GM12878 (cell line): ENCODE data around the gene AMBP. TPM values are rescaled to one million over a fixed set of nuclear protein-coding genes. Genes with fewer than 3 reads are reported as not detected.

ENCODE experiments used
- ATAC-seq: fragments of 200-7000 bp; cut with Tn5 transposase; 3 replicates; pipeline ENCODE4 v1.9.1; 2020; ENCODE audit warnings: mild to moderate bottlenecking, moderate library complexity
- BruUV-seq: library from RNA; stranded (reverse); fragments of 400-500 nt; replicated peaks from 2 replicates; lab custom pipeline; 2021; lab: Mats Ljungman, UMichigan
- CTCF ChIA-PET: fragments of 300-600 bp; sonication (Branson Sonifier 250); formaldehyde crosslinking; extraction: SDS; loops from one replicate; lab custom pipeline; 2021; ENCODE audit warnings: inconsistent platforms; lab: Yijun Ruan, JAX
- POLR2A ChIA-PET: fragments of 350-600 bp; formaldehyde crosslinking; extraction: SDS; loops from one replicate; lab custom pipeline; 2021; ENCODE audit warnings: inconsistent platforms; lab: Charles Lee
- RAD21 ChIA-PET: fragments of 300-600 bp; sonication (Branson Sonifier 250); formaldehyde crosslinking; loops from one replicate; lab custom pipeline; 2023; ENCODE audit warnings: antibody characterized with exemption; ENCODE audit not compliant: unreplicated experiment; lab: Charles Lee
- SMC1A ChIA-PET: fragments of 300-600 bp; sonication (Branson Sonifier 250); formaldehyde crosslinking; loops from one replicate; lab custom pipeline; 2023; ENCODE audit not compliant: unreplicated experiment, uncharacterized antibody; lab: Charles Lee
- DNase-seq: peaks from one replicate; pipeline ENCODE4 v3.0.0-alpha.2; 2011; ENCODE audit warnings: low read depth, low spot score
- FAIRE-seq: peaks from 3 replicates; lab custom pipeline; 2011; peaks lifted over from hg19 to GRCh38; lab: Jason Lieb, UNC
- H2AFZ ChIP-seq: 2 replicates; pipeline ENCODE4 v1.6.0; 2011; ENCODE audit warnings: low read depth, low read length, control low read depth; ENCODE audit not compliant: control insufficient read depth
- H3K27ac ChIP-seq: 2 replicates; pipeline ENCODE4 v1.5.1; 2011; ENCODE audit warnings: control low read depth; ENCODE audit not compliant: control insufficient read depth, insufficient read depth
- H3K27me3 ChIP-seq, 2 experiments: replicated peaks in 1 of 2; 2 replicates each; pipeline versions ENCODE4 v1.6.0 to v1.6.1; 2011; ENCODE audit warnings: low read length in 1 of 2; ENCODE audit not compliant: control insufficient read depth in 2 of 2, insufficient read depth in 2 of 2
- H3K36me3 ChIP-seq, 2 experiments: 2 replicates each; pipeline ENCODE4 v1.5.1; 2011; ENCODE audit warnings: low read length in 1 of 2; ENCODE audit not compliant: control insufficient read depth in 2 of 2, insufficient read depth in 2 of 2
- H3K4me1 ChIP-seq: 2 replicates; pipeline ENCODE4 v1.6.1; 2011; ENCODE audit warnings: mild to moderate bottlenecking, low read length, moderate library complexity, mixed read lengths; ENCODE audit not compliant: control insufficient read depth, insufficient read depth
- H3K4me2 ChIP-seq: 2 replicates; pipeline ENCODE4 v1.6.0; 2011; ENCODE audit warnings: control low read depth; ENCODE audit not compliant: control insufficient read depth, insufficient read depth
- H3K4me3 ChIP-seq: fragments of 200-600 bp; sonication (generic); 2 replicates; pipeline ENCODE4 v1.5.1; 2016
- H3K79me2 ChIP-seq: 2 replicates; pipeline ENCODE4 v1.6.0; 2011; ENCODE audit warnings: low read length; ENCODE audit not compliant: control insufficient read depth, insufficient read depth
- H3K9ac ChIP-seq: 2 replicates; pipeline ENCODE4 v1.8.0; 2011; ENCODE audit warnings: low read length, control low read depth, mixed read lengths; ENCODE audit not compliant: control insufficient read depth, insufficient read depth
- H3K9me3 ChIP-seq: replicated peaks from 3 replicates; pipeline ENCODE4 v1.5.1; 2011; ENCODE audit warnings: mild to moderate bottlenecking, low read length; ENCODE audit not compliant: control insufficient read depth, insufficient read depth
- H4K20me1 ChIP-seq: 2 replicates; pipeline ENCODE4 v1.6.0; 2011; ENCODE audit not compliant: control insufficient read depth, insufficient read depth
- BHLHE40 ChIP-seq, 2 experiments: fragments of 450-650 bp in 1 of 2; IDR thresholded peaks; 2 replicates each; pipeline ENCODE4 v1.6.1; 2011 to 2017; ENCODE audit warnings: low read depth in 2 of 2, borderline replicate concordance in 1 of 2, improper control_type of control experiment in 1 of 2, low read length in 1 of 2, mild to moderate bottlenecking in 1 of 2
- ESRRA ChIP-seq: IDR thresholded peaks from 2 replicates; pipeline ENCODE4 v1.6.1; 2012; ENCODE audit warnings: mild to moderate bottlenecking, low read length, improper control_type of control experiment
- ETV6 ChIP-seq, 2 experiments: fragments of 450-650 bp in 1 of 2; IDR thresholded peaks in 1 of 2; conservative IDR thresholded peaks in 1 of 2; 2 replicates each; pipeline ENCODE4 v1.6.1; 2014; ENCODE audit warnings: antibody characterized with exemption in 1 of 2, borderline replicate concordance in 1 of 2, low read depth in 1 of 2, mild to moderate bottlenecking in 1 of 2, moderate library complexity in 1 of 2
- LARP7 ChIP-seq: fragments of 450-650 bp; IDR thresholded peaks from 2 replicates; pipeline ENCODE4 v1.6.1; 2017; ENCODE audit warnings: mild to moderate bottlenecking
- TARDBP ChIP-seq: IDR thresholded peaks from 2 replicates; pipeline ENCODE4 v1.6.1; 2016; ENCODE audit warnings: borderline replicate concordance
- WGBS: methylation state at CpG from one replicate; pipeline ENCODE4 v1.1.6; 2016; ENCODE audit warnings: low lambda C conversion rate; ENCODE audit not compliant: insufficient replicate concordance, insufficient coverage; ENCODE audit errors: missing lambda C conversion rate; 5-methylcytosine and 5-hydroxymethylcytosine counted together
- in situ Hi-C: fragments of 300-500 bp; cut with MboI; formaldehyde crosslinking; loops from 9 replicates; pipeline ENCODE4 v1.14.3; 2018; ENCODE audit warnings: mixed read lengths
- intact Hi-C: fragments of 100-400 bp; cut with micrococcal nuclease; formaldehyde crosslinking; loops from one replicate; pipeline ENCODE4 v1.14.2; 2022; ENCODE audit not compliant: unreplicated experiment
- polyA plus RNA-seq, 11 experiments: library from polyadenylated mRNA; depleted of rRNA in 4 of 11; unstranded in 6 of 11; stranded (reverse) in 5 of 11; fragments of >200 nt; fragmentation: Nextera tagmentation in 4 of 11; fragmentation: Illumina TruSeq in 1 of 11; extraction: Ambion mirVana in 4 of 11; extraction: Trizol in 1 of 11; gene quantifications; 1 replicate in 1 of 11; 2 replicates in 10 of 11; pipeline versions ENCODE4 v1.2.1 to v1.2.3, GENCODE V29; 2011 to 2016; ENCODE audit warnings: inconsistent platforms in 2 of 11, missing spikeins in 2 of 11, low read depth in 1 of 11
- total RNA-seq, 4 experiments: library from RNA; depleted of rRNA in 3 of 4; stranded (reverse); fragments of >200 nt in 3 of 4; fragmentation: Illumina TruSeq in 1 of 4; extraction: Trizol in 1 of 4; gene quantifications; 2 replicates each; pipeline versions ENCODE4 v1.2.1 to v1.2.3, GENCODE V29; 2013 to 2021
- TF ChIP-seq, protein P1 (sequence below): fragments of 450-650 bp; IDR thresholded peaks from 2 replicates; pipeline ENCODE4 v1.6.1; 2017; ENCODE audit warnings: mild to moderate bottlenecking, moderate library complexity
- TF ChIP-seq, protein P2 (sequence below): IDR thresholded peaks from 2 replicates; pipeline ENCODE4 v1.6.1; 2012; ENCODE audit warnings: low read depth, low read length, improper control_type of control experiment
- TF ChIP-seq, protein P3 (sequence below): fragments of 450-650 bp; IDR thresholded peaks from 2 replicates; pipeline ENCODE4 v1.6.1; 2017; ENCODE audit warnings: mild to moderate bottlenecking
- TF ChIP-seq, protein P4 (sequence below): fragments of 450-650 bp; IDR thresholded peaks from 2 replicates; pipeline ENCODE4 v1.6.1; 2018; ENCODE audit warnings: borderline replicate concordance, mild to moderate bottlenecking; ENCODE audit not compliant: partially characterized antibody

The AMBP gene
- total and polyA plus RNA-seq, 10 of the 15 experiments (the other 5 are each of a cell fraction or from before 2014, with no cell fraction given), result 0.11 to 2.3 (median 0.18) TPM; not detected in 7

DNA sequence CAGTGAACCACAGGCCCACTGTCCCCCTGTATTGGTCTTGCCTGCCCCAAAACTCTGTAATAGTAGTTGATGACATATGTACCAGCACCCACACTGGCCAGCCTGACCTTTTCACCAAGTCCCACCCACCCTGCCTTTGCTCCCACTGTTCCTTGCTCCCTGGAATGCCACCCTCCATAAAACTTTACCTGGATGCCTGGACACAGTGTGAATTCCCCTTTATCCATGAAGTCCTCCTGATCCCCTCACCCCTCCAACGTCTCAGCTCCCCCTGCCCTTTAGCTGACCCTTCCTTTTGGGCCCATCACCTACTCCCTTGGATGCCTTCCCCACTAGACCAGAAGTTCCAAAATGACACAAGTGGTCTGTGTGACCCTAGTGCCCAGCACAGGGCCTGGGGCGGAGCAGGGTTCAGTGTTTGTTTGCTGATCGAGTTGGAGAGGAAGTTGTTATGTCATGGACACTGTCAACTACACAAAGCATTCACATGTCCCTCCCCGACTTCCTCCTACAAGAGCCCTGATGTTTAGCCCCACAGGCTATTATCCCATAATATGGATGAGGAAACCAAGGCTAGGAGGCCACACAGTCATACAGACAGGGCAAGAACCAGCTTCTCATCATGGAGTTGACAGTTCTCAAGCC, 16.1 kb downstream of the AMBP start (continued):
- TF ChIP-seq, protein P1, sequence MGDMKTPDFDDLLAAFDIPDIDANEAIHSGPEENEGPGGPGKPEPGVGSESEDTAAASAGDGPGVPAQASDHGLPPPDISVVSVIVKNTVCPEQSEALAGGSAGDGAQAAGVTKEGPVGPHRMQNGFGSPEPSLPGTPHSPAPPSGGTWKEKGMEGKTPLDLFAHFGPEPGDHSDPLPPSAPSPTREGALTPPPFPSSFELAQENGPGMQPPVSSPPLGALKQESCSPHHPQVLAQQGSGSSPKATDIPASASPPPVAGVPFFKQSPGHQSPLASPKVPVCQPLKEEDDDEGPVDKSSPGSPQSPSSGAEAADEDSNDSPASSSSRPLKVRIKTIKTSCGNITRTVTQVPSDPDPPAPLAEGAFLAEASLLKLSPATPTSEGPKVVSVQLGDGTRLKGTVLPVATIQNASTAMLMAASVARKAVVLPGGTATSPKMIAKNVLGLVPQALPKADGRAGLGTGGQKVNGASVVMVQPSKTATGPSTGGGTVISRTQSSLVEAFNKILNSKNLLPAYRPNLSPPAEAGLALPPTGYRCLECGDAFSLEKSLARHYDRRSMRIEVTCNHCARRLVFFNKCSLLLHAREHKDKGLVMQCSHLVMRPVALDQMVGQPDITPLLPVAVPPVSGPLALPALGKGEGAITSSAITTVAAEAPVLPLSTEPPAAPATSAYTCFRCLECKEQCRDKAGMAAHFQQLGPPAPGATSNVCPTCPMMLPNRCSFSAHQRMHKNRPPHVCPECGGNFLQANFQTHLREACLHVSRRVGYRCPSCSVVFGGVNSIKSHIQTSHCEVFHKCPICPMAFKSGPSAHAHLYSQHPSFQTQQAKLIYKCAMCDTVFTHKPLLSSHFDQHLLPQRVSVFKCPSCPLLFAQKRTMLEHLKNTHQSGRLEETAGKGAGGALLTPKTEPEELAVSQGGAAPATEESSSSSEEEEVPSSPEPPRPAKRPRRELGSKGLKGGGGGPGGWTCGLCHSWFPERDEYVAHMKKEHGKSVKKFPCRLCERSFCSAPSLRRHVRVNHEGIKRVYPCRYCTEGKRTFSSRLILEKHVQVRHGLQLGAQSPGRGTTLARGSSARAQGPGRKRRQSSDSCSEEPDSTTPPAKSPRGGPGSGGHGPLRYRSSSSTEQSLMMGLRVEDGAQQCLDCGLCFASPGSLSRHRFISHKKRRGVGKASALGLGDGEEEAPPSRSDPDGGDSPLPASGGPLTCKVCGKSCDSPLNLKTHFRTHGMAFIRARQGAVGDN, result no peak
- TF ChIP-seq, all 136 proteins: peak for 0

DNA sequence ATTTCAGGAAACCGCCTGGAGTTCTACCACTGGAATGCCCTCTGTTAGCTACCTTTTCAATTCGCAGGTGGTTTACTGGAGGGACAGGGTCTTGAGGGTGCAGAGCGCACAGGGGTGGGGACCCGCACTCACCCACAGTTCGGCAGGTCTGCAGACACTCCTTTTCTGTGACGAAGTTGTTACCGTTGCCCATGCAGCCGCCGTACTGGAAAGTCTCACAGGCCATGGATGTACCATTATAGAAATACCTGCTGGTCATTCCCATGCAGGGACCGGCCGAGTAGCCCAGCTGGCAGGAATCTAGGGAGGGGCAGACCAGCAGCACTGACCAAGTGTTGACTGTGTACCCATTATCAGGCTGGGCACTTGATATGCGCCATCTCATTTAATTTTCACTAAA, 16.8 kb downstream of the AMBP start:
- ATAC-seq (no peak), FAIRE-seq (no peak), DNase-seq (no peak)
- no peak overlapping the region for H3K4me2 ChIP-seq
- in situ Hi-C loops, result no loop called here
- 57% methylated on average over 12 of the region's 12 CpGs for WGBS
- no peaks in the 10 kb centered on the region for H3K4me1 ChIP-seq
- H3K4me3 ChIP-seq, result no peak overlapping the region
- H4K20me1 ChIP-seq, result no peaks in the 10 kb centered on the region
- SMC1A ChIA-PET, result no interaction called here
- H3K36me3 ChIP-seq, result no peaks in the 10 kb centered on the region
- H2AFZ ChIP-seq, result no peak overlapping the region
- no peak overlapping the region for H3K27ac ChIP-seq
- BruUV-seq, result no TSS peak
- no peaks in the 10 kb centered on the region for H3K27me3 ChIP-seq
- RAD21 ChIA-PET, result no interaction called here
- no peaks in the 10 kb centered on the region for H3K79me2 ChIP-seq
- intact Hi-C loops, result no loop called here
- POLR2A ChIA-PET, result no interaction called here
- CTCF ChIA-PET, result no interaction called here
- H3K9ac ChIP-seq, result no peak overlapping the region
- H3K9me3 ChIP-seq, result no peaks in the 10 kb centered on the region
- no peak for TF ChIP-seq LARP7
- no peak for TF ChIP-seq ETV6 (conservative IDR thresholded peaks at IDR 0.05 in 1 of 2, IDR thresholded peaks at IDR 0.05 in 1 of 2; ENCODE audit: borderline replicate concordance in 1 of 2, low read depth in 1 of 2)
- no peak for TF ChIP-seq BHLHE40 (IDR thresholded peaks at IDR 0.05; ENCODE audit: borderline replicate concordance in 1 of 2, low read depth in 2 of 2, low read length in 1 of 2)
- TF ChIP-seq, protein P2, sequence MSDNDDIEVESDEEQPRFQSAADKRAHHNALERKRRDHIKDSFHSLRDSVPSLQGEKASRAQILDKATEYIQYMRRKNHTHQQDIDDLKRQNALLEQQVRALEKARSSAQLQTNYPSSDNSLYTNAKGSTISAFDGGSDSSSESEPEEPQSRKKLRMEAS, result no peak
- TF ChIP-seq, protein P3, sequence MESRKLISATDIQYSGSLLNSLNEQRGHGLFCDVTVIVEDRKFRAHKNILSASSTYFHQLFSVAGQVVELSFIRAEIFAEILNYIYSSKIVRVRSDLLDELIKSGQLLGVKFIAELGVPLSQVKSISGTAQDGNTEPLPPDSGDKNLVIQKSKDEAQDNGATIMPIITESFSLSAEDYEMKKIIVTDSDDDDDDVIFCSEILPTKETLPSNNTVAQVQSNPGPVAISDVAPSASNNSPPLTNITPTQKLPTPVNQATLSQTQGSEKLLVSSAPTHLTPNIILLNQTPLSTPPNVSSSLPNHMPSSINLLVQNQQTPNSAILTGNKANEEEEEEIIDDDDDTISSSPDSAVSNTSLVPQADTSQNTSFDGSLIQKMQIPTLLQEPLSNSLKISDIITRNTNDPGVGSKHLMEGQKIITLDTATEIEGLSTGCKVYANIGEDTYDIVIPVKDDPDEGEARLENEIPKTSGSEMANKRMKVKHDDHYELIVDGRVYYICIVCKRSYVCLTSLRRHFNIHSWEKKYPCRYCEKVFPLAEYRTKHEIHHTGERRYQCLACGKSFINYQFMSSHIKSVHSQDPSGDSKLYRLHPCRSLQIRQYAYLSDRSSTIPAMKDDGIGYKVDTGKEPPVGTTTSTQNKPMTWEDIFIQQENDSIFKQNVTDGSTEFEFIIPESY, result no peak
- TF ChIP-seq TARDBP, result no peak
- TF ChIP-seq ESRRA, result no peak
- TF ChIP-seq, protein P4, sequence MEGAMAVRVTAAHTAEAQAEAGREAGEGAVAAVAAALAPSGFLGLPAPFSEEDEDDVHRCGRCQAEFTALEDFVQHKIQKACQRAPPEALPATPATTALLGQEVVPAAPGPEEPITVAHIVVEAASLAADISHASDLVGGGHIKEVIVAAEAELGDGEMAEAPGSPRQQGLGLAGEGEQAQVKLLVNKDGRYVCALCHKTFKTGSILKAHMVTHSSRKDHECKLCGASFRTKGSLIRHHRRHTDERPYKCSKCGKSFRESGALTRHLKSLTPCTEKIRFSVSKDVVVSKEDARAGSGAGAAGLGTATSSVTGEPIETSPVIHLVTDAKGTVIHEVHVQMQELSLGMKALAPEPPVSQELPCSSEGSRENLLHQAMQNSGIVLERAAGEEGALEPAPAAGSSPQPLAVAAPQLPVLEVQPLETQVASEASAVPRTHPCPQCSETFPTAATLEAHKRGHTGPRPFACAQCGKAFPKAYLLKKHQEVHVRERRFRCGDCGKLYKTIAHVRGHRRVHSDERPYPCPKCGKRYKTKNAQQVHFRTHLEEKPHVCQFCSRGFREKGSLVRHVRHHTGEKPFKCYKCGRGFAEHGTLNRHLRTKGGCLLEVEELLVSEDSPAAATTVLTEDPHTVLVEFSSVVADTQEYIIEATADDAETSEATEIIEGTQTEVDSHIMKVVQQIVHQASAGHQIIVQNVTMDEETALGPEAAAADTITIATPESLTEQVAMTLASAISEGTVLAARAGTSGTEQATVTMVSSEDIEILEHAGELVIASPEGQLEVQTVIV, result no peak
